ENCODE results near the gene FCF1.

FCF1 gene

GRCh38 chr14:74784634-74785033 lies 71.7 kb downstream of the FCF1 start:
- no peak for DNase-seq

- DNase-seq, result no peak
These were observed 72.2 kb downstream of the FCF1 start for GRCh38 chr14:74785056-74785613.

- no peak for DNase-seq
These were observed 73.9 kb downstream of the FCF1 start for GRCh38 chr14:74786796-74787315.
